T follicular helper cell (primary cell): ENCODE results near the gene ZRANB3.
"Not testable (repeated sequence)": the region's sequence is repeated elsewhere in the genome, so short reads cannot be mapped to it uniquely, and the experiment has no call there.

Experiments used
- DNase-seq: peaks from one replicate; pipeline ENCODE4 v3.0.0-alpha.2; 2020; ENCODE audit warnings: low read depth

ZRANB3 gene

DNA sequence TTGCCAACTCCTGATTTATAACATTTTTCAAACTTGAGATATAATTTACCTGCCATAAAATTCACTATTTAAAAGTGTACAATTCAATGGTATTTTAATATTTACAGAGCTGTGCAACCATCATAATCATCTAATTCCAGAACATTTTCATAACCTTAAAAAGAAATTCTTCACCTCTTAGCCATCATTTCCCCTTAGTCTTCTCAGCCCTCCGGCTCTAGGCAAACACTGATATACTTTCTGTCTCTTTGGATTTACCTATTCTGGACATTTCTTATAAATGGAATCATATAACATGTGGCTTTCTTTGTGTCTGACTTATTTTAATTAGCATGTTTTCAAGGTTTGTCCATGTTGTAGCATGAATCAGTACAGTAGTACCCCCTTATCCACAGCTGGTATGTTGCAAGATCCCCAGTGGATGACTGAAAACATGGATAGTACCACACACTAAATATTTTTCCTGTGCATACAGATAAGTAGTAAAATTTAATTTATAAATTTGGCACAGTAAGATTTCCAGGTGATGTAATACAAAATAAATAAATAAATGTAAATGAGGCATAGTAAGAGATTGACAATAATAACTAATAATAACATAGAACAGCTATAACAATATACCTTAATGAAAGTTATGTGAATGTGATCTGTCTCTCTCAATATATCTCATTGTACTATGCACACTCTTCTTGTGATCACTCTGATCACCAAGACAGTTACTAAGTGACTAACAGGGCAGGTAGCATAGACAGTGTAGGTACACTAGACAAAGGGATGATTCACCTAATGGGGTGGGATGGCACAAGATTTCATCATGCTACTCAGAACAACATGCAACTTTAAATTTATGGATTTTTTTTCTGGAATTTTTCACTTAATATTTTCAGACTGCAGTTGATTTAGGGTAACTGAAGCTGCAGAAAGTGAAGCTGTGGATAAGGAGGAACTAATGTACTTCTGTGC, 405.8 kb downstream of the ZRANB3 start:
- DNase-seq: no peak

DNA sequence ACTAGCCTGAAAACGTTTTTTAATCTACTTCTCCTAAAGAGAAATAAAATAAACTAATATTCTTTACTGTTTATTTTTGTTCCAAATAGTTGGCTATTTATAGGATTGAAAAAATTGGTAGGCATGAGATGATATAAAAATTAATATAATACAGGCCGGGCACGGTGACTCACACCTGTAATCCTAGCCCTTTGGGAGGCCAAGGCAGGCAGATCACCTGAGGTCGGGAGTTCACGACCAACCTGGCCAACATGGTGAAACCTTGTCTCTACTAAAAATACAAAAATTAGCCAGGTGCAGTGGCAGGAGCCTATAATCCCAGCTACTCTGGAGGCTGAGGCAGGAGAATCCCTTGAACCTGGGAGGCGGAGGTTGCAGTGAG, 409.4 kb downstream of the ZRANB3 start:
- DNase-seq: not testable (repeated sequence)

DNA sequence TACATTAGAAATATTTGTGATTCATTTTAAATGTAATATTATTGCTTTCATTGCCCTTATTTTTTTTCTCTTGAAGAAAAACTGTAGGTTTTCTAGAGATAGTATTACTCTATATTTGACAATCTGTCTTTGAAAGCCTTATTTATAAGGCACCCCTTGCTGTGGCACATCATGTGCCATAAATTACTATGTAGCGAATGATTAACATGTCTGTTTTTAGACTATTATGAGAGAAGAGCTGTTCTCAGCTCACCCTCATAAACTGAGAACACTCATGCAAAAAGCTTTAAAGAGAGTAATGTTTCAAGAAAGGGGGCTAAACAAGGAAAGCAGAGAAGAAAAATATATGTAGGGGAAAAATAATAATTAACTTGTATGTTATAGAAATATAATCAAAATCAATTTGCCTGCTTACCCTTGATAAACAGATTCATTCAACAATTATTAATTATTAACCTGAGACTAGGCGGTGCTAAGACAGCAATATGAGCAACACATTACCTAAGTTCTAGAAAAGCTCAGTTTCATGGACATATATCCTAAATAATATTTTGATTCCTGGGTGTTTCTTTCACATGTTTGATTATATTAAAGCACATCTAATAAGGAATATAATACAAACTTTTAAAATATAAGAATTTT, 409.9 kb downstream of the ZRANB3 start:
- no peak for DNase-seq

DNA sequence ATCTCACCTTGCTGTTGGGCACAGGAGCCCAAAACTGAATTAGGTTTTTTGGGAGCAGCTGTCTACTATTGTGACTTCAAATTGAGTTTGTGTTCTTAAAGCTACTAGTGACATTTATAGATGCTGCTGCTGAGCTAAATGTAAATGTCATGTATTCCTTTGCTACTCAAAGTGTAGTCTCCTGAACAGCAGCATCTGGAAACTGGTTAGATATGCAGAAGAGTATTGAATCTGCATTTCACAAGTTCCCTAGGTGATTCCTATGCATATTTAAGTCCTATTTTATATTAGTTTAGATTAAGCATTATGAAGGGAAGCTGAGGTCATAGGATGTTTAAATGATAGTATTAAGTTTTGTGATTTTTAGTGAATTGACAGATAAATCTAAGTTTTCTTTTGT, 411.4 kb downstream of the ZRANB3 start:
- no peak for DNase-seq

DNA sequence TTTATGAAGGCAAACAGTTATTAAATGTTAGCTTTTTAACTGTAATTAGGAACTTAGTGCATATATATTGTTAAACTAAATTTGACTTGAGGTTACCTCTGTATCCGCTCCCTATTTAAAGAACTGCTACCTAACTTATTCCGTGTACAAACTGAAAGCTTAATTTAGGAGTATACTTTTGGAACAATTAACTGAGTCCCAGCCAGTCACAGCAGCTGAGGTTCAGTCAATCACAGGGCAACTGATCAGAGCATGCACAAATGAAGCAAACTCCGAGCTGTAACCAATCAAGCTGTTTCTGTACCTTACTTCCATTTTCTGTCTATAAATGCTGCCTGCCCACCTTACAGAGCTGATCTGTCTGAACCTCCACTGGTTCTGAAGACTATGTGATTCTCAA, 417.7 kb downstream of the ZRANB3 start:
- no peak for DNase-seq

DNA sequence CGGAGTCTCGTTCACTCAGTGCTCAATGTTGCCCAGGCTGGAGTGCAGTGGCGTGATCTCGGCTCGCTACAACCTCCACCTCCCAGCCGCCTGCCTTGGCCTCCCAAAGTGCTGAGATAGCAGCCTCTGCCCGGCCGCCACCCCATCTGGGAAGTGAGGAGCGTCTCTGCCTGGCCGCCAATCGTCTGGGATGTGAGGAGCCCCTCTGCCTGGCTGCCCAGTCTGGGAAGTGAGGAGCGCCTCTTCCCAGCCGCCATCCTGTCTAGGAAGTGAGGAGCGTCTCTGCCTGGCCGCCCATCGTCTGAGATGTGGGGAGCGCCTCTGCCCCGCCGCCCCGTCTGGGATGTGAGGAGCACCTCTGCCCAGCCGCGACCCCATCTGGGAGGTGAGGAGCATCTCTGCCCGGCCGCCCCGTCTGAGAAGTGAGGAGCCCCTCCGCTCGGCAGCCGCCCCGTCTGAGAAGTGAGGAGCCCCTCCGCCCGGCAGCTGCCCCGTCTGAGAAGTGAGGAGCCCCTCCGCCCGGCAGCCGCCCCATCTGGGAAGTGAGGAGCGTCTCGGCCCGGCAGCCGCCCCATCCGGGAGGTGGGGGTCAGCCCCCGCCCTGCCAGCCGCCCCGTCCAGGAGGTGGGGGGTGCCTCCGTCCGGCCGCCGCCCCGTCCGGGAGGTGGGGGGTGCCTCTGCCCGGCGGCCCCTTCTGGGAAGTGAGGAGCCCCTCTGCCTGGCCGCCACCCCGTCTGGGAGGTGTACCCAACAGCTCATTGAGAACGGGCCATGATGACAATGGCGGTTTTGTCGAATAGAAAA, 425.3 kb downstream of the ZRANB3 start:
- not testable (repeated sequence) for DNase-seq

DNA sequence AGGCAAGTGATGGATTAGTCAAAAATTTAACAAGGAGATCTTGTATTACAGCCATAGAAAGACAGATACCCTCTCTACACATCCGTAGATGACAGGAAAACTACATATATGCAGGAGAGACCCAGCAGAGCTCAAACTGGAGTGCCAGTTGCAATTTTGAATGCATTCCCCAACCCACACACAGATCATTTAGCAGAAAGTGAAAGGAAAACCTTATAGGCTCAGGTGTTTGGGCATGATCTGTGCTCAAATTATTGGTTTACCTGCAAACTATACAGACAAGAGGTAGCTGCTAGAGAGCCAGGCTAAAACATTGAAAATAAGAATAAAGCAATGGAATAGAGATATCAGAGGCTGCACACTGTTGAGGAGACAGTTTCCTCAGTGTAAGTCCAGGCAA, 427.2 kb downstream of the ZRANB3 start:
- no peak for DNase-seq

DNA sequence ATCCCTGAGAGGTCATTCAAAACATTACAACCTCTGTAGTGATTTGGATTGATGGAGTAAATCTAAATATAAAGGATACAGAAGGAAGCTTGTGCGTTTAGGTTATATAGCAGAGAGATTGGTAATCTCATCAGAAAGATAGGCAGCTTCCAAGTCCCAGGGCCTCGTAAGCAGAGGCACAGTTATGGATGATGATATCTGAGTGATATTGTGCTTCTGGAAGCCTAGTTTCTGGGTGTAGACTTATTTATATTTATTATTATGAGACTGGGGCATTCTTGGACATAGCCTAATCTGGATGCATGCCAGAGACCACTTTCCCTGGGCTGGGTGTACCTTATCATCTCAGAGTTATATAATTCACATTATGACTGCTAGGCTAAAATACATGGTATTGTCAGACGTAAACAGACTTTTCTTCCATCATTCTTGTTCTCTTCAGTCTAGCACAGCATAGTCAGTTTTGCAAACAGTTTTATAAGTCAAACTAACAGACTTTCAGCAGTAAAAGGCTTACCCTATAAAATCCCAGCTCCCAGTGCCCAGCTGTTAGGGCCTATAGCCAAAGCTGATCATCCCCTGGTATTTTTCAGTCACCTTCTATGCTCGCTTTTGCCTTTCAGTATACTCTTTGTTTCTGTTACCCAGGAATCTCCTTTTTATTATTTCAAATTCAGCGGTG, 431.1 kb downstream of the ZRANB3 start:
- DNase-seq: no peak

DNA sequence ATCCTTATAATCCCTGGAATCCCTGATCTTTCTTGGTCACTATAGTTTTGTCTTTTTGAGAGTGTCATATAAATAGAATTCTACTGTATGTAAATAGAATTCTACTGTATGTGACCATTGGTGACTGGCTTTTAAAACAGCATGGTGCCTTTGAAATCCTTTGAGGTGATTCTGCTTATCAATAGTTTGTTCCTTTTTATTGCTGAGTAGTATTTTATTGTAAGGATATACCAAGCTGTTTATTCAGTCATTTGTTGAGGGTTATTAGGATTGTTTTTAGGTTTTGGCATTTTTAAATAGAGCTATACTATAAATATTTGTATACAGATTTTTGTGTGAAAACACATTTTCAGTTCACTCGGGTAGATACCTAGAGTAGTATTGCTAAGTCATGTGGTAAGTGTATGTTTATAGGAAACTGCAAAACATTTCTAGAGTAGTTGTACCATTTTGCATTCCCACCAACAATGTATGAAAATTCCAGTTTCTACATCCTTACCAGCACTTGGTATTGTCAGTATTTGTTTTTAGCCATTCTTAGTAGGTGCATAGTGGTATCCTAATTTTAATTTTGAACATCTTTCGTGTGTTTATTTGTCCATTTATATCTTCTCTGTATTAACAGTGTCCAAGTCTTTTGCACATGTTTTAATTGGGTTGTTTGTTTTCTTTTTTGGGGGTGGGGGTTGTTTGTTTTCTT, 433.3 kb downstream of the ZRANB3 start:
- DNase-seq: no peak

DNA sequence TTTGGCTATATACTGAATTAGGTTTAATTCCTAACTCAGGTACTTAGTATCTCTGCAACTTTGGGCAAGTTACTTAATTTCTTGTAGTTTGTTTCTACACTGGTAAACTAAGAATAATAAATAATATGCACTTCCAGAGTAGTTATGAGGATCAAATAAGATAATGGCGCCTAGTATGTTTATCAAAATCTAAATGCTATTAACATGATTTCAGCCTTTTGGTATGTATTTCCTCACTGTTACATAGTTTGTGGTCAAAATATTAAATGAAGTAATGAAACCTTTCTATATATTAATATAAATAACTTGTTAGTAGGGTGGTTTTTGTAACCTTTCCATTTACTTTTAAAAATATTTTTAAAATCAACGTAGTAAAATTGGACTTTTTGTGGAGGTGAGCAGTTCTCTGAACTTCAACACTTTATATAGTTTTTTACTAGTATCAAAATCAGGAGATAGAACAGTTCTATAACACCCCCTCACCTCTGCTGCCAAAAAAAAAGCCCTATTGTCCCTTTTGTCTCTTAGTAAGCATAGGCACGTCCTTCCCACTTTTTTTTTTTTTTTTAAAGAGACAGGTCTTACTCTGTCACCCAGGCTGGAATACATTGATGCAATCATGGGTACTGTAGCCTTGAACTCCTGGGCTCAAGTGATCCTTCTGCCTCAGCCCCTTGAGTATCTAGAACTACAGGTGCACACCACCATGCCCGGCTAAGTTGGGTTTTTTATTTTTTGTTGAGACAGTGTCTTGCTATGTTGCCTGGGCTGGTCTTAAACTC, 434.2 kb downstream of the ZRANB3 start:
- DNase-seq: no peak

DNA sequence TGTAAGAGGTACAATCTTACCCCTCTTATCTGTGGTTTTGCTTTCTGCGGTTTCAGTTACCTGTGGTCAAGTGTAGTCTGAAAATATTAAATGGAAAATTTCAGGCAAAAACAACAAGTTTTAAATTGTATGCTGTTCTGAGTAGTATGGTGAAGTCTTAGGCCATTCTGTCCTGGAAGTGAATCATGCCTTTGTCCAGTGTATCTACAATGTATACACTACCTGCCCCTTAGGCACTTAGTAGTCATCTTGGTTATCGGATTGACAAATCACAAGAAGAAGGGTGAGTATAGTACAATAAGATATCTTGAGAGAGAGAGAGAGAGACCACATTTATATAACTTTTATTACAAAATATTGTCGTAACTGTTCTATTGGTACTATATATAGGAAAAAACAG, 435.4 kb downstream of the ZRANB3 start:
- no peak for DNase-seq

DNA sequence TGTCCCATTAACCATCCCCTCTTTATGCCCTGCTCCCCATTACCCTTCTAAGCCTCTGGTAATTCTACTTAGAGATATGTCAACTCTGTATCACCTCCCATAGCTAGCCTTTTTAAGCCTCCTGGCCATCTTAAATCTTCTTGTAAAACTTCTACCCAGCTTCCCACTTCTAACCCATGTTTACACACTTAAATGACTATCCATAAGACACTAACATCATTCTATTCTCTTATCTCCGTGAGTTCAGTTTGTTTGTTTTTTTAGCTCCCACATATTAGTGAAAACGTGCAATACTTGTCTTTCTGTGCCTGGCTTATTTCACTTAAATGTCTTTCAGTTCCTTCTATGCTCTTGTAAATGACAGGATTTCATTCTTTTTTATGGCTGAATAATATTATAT, 436.5 kb downstream of the ZRANB3 start:
- no peak for DNase-seq

DNA sequence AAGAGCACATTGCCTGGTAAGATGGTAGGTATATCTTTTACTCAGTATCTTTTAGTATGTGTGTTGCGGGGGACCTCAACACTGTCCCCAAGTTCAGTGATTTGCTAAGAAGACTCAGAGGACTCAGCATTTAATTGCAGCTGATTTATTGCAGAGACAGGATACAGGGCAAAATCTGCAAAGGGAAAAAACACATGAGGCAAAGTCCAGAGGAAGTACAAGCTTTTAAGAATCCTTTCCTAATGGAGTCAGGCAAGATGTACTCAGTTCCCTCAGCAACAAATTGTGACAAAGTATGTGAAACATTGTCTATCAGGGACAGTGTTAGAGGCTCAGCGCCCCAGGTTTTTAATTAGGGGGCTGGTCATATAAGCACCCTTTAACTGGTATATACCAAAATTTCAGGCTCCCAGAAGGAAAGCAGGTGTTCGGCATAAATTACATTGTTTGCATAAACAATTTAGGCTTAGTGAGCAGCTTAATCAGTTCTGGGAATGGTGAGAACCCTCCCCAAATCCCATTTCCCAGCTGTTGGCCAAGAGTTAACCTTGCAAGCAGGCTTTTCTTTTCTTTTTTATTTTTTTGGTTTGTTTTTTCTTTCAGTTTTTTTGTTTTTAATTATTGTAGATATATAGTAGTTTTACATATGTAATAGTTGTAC, 437.2 kb downstream of the ZRANB3 start:
- no peak for DNase-seq

DNA sequence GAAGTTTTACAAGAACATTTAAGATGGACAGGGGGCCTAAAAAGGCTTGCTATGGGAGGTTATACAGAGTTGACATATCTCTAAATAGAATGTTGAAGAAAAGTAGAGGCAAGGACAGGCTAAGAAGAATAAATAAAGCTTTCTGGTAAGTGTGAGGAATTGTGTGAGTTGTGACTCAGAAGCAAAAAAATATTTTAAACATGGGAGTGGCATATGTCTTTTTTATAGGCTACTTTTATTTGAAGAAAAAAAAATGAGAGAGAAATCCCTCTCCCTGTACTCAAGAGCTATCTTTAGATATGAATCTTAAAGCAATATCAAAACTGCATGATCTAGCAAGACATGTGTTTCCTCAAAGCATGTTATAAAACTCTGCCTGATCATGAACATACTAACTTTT, 437.8 kb downstream of the ZRANB3 start:
- no peak for DNase-seq

DNA sequence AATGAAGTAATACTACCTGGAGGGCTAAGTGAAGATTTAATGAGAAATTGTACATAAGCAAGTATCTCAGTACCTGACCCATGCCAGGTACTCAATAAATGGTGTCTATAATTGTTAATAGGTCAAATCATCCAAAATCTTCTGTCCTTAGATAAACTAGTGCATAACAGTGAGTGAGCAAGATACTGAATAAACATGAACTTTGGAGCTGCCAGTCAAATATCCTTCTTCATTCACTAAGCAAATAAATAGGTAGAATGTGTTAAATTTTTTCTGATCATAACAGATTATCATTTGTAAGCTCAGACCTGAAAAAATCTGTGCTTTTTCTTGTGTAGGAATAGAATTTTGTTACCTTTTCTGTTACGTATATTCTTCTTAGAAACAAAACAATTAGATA, 439.3 kb downstream of the ZRANB3 start:
- no peak for DNase-seq

DNA sequence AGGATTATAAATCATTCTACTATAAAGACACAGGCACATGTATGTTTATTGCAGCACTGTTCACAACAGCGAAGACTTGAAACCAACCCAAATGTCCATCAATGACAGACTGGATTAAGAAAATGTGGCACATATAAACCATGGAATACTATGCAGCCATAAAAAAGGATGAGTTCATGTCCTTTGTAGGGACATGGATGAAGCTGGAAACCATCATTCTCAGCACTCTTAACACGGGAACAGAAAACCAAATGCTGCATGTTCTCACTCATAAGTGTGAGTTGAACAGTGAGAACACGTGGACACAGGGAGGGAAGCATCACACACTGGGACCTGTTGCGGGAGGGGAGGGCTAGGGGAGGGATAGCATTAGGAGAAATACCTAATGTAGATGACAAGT, 441.4 kb downstream of the ZRANB3 start:
- not testable (repeated sequence) for DNase-seq
